Activated T-cell treated with anti-CD3 and anti-CD28 coated beads for 48 hours (primary cell): Measurements from ENCODE around the gene SLC25A53.
A peak's percentile ranks its signal among the peaks of the same experiment; 100 is the strongest.

Source experiments
- DNase-seq: peaks from one replicate; pipeline ENCODE4 v3.0.0-alpha.2; 2020; ENCODE audit warnings: low read depth

The SLC25A53 gene, protein sequence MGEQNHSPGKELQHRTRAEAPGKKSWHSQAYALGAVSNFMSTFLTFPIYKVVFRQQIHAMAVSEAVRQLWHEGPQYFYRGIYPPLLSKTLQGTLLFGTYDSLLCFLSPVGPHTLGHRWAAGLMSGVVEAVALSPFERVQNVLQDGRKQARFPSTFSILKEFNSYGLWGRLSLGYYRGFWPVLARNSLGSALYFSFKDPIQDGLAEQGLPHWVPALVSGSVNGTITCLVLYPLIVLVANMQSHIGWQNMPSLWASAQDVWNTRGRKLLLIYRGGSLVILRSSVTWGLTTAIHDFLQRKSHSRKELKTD

DNA sequence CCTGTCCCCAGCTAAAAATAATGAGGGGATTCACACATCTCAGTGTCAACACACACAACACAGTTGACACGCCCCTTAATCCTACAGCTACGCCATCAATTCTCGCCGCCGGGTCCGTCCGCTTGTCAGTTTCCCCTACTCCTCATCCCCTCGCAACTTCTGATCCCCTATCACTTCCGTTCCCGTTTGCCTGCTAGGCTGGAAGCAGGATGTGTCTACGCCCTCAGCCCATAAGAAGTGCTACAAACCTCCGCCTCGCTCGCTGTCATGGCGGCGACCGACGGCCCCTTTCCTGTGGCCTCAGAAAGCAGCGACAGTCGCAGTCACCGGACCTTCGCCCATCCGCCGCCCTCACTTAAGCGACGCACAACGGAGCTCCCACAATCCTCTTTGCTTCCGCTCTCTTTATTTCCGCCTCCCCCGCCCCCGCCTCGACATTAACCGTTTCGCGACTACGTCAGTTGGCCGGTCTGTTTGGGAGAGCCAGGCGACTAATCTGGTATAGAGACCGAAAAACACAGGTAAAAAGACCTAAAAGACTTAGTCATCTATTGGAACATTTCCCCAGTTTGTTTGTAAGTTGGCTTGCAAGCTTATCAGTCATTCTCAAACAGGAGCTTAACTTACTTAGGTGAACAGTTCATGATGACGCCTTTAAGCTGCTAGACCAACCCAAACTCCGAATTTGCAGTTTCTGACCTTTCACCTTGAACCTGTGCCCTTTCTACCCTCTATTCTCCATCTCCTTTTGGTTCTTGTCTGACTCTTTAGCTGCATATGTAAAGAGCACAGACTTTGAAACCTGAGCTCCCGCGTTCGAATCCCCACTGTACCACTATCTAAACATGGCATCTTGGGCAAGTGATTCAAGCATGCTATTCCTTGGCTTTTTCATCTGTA lies at the start of gene SLC25A53:
Gene SLC25A53, minus strand, starts transcription at position 380 of the 900 bp plus-strand sequence. CDS start 51,752 bp downstream, outside the sequence.
- DNase-seq: peak; percentile 60

DNA sequence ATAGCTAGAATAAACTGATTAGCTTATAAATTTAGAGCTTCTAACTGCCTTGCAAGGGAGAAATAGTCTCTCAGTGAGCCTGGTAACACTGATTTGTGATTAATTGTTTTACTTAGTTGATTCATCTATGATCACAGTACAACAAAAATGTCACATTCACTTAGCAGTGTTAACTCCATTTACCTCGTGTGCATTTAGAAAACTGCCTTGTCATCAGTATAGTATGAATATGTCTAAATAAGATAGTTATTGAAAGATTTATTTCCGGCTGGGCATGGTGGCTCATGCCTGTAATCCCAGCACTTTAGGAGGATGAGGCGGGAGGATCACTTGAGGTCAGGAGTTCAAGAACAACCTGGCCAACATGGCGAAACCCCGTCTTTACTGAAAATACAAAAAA lies 48.7 kb upstream of the SLC25A53 start:
- no peak for DNase-seq

DNA sequence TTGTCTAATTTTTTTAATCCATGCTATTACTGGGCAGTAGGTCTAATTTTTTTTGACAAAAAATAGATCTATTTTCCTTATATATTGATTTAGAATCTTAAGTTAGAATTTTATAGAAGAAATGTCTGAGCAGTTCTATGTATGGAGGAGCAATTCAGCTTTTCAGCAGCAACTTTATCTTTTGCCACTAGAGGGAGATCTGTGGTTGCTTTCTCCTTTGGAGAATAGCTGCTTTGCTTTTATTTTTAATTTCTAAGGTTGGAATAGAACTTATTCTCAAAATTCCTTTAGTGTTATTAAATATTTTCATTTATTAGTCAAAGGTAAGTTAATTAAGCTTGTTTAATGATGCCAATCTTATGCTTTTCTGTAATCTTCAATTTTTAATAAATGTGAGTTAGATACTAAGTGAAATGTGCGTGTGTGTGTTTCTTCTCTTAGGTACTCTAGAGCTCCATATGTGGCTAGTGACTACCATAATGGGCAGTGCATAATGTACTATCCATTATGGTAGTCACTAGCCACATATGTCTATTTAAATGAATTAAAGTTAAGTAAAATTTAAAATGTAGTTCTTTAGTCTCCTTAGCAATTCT lies 38.8 kb upstream of the SLC25A53 start:
- no peak for DNase-seq

DNA sequence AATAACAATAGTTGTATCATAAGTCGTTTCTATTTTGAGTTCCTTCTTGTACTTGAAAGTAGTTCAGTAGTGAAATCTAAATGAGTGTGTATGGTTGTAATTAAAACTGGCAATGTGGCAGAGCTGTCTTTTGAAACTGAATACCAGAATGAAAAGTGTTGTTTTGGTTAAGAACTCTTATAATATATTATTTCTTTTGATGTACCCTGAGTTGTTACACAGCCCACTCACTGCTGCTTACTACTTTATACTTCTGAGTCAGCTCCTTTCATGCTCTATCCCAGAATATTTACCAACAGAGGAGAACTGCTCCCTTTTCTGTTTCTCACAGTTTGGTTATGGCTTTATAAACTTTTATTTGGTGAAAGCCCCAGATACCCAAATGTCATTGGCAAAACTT lies 38.2 kb upstream of the SLC25A53 start:
- DNase-seq: no peak

DNA sequence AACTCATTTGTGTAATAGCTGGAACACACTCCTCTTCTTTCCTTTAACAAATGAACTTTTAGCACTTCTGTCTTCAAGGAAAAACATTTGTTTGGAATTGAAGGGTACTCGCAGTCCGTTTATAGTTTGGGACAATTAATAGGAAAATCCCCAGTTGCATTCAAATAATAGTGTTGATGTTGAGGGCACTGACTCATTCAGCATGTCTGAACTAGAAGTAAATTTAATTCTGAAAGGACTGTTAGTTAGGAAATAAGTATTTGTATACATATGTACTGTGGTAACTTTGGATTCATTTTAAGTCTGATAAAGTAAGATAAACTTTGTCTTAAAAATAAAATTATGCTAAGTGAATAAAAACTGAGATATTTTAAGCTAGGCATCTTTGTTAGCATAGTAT lies 36.7 kb upstream of the SLC25A53 start:
- no peak for DNase-seq

DNA sequence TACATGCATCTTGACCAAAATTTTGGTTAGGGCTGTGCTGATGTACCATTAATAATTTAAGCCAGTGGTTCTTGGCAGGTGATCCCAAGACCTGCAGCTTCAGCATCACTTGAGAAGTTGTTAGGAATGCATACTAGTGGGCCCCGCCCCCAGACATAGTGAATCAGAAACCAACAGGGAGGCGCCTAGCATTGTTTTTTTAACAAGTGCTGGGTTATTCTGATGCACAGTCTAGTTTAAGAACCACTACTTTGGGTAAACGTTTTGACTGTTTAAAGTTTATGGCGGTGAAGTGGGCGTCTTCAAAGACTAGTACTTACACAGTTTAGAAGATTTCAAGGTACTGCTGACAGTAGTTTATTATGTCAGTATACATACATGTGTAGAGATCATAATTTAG lies 33.0 kb upstream of the SLC25A53 start:
- DNase-seq: no peak

DNA sequence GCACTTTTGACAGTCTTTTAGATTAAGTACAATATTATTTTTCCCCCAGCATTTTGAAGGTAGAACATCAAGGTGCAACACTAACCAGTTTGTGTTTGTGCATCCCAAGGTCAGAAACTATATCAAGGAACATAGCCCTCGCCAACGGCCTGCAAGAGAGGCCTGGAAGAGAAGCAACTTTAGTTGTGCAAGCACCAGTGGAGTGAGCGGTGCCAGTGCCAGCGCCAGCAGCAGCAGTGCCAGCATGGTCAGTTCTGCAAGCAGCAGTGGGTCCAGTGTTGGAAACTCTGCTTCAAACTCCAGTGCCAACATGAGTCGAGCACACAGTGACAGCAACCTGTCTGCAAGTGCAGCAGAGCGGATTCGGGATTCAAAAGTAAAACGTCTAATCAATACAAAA lies 31.1 kb upstream of the SLC25A53 start:
- DNase-seq: no peak

DNA sequence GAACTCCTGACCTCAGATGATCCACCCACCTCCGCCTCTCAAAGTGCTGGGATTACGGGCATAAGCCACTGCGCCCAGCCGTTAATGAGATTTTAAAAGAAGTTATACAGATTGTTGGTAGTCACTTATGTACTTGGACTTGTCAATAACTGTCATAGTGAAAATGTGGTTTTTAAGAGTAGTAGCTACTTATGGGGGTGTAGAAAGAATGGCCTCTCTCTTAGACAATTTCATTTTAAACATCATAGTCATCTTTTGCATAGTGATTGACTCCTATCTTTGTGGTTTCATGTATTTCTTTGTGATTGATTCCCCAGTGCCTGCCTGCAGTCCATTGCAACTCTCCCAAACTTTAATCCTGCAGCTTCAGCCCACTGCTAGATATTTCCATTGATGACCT lies 26.9 kb upstream of the SLC25A53 start:
- no peak for DNase-seq

DNA sequence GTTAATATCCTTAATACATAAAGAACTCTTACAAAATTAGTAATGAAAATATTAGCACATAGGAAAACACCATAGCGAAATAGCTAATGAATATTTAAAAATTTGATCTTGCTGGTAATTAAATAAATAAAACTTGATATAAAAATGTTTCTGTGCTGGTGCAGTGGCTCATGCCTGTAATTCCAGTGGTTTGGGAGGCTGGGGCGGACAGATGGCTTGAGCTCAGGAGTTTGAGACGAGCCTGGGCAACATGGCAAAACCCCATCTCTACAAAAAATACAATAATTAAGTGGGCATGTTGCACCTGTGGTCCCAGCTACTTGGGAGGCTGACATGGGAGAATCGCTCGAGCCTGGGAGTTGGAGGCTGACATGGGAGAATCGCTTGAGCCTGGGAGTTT lies 17.0 kb upstream of the SLC25A53 start:
- DNase-seq: no peak

DNA sequence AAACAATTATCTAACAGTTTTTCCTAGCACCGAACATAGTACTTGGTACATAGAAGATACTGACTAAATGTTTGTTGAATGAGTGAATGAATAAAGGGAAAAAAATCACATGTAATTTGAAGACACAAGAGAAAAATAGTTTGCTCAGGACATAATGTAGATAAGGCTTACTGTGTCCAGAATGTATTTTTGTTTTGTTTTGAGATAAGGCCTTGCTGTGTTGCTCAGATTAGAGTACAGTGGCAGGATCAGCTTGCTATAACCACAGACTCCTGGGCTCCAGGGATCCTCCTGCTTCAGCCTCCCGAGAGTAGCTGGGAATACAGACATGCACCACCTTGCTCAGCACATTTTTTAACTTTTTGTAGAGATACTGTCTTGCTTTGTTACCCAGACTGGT lies 16.0 kb upstream of the SLC25A53 start:
- DNase-seq: no peak

DNA sequence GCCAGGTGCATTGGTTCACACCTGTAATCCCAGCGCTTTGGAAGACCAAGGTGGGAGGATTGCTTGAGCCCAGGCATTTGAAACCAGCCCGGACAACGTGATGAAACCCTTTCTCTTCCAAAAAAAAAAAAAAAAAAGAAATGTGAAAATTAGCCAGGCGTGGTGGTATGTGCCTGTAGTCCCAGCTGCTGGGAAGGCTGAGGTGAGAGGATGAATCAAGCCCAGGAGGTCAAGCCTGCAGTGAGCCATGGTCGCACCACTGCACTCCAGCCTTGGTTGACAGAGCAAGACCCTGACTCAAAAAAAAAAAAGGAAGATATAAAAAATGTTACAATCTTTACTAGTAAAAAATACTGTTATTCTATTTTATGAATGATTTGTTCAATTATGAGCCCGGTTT lies 15.3 kb upstream of the SLC25A53 start:
- no peak for DNase-seq

DNA sequence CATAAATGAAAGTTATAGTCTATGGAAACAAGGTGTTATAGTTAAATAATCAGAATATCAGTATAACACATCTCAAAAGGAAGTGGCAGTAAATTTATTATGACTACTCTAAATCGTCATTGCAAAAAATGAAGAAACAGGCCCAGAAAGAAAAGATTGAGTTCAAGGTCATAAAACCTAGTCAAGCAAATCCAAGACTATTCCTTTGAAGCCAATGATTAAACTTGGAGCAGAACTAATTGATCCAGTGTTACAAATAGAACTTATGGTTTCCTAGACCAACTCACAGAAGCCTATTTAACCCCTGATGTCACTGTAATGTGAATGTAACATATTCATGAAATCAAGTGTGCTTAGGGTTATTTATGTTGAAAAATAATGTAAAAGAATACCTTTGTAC lies 11.3 kb upstream of the SLC25A53 start:
- no peak for DNase-seq

DNA sequence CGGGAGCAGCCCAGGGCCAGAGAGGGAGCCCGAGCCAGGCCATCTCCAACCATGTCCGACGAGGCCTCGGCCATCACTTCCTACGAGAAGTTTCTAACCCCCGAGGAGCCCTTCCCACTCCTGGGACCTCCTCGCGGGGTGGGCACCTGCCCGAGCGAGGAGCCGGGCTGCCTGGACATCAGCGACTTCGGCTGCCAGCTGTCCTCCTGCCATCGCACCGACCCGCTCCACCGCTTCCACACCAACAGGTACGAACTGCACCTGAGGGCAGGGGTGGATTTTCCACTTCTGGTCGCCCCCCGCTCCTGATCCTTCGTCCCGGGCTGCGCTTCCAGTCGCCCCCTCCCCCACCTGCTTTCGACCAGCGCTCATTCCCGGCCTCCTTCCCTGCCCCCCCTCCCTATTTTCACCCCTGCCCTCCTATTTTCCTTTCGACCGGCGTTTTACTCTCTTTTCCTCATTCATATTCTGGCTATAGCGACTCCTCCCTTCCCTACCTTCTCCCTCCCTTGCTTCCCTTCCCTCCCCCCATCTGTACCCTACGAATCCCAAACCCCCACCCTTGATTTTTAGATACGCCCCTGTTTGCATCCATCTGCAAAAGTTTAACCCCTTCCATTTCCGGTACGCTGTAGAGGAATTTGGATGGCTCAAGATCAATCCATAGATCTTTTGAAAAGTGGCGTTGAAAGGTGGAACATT lies 10.1 kb upstream of the SLC25A53 start:
- no peak for DNase-seq

DNA sequence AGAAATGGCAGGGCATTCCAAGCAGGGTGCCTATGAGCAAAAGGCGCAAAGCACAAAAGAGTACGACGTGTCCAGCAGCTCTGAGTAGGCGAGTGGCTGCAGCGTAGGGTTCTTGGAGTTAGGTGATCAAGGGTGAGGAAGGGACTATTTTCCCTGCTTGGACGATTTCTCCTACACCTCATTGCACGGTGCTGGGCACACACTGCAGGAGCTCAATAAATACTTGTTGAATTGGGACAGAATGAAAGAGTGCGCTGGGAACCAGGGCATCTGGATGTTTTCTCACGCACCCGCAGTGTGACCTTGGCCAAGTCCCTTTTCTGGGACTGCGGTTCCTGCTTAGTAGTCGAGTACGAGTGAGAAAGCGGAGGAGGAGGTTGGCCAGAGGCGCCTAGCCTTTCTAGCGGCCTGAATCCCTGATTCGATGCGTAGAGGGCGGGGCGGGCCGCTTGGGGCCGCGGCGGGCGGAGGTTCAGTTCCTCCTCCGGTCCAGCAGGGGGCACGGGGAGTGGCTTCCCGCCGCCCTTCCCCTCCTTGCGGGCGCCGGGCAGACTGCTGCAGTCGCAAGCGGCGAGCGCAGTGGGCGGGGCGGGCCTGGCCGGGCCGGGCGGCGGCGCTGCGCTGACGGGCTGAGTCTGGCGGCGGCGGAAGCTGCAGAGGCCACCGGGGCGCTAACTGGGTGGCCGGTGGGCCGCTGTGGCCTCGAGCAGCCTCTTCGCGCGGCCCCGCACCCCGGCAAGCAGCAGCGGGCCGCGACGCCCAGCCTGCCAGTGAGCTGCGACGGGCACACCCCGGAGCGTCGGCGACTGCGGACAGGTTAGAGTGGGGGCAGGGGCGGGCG lies 9.3 kb upstream of the SLC25A53 start, which contains the start of gene FAM199X:
Gene FAM199X, plus strand, starts transcription at position 560 of the 841 bp plus-strand sequence. CDS start 333 bp downstream, outside the sequence.
- peak; percentile 78 for DNase-seq

DNA sequence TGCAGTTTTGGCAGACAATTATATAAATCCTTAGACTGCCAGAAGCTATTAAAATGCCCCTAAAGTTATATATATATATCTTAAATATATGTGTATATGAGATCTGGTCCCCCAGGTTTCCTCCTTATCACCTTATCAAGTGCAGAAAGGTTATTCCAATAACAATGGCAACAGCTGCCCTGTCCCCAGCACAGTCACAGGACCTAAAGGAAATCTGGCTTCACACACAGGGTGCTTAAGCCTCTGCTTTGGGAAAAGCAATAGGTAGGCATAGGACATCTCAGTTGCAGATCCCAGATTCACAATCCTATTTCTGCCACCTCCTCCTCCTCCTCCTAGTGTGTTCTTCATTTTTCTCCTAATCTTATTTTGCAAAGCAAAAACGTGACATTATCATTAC lies 5.8 kb downstream of the SLC25A53 start:
- no peak for DNase-seq

DNA sequence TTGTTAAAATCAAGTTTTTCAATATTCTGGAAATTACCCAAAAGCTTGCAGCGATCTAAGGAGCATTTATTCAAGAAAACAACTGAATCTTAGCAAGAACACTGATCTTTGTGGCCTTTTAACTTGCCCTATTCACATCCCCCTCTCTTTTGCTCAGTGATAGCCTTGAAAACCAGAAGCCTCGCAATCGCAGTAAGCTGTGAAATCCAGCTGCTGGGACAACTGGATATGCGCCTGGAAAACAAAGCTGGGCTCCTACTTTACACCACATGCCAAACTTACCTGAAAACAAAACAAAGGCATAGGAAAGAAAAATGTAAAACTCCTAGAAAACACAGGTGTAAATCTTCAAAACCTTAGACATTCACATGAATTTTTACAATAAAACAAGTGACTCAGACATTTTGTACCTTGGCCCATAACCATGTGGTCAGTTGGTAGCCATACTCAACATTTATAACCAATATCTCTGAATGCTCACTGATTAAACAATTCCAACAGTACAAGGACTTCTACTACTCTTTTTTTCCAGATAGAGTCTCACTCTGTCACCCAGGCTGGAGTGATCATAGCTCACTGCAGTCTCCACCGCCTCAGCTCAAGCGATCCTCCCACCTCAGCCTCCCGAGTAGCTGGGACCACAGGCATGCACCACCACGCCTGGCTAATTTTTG lies 15.6 kb downstream of the SLC25A53 start:
- DNase-seq: no peak

DNA sequence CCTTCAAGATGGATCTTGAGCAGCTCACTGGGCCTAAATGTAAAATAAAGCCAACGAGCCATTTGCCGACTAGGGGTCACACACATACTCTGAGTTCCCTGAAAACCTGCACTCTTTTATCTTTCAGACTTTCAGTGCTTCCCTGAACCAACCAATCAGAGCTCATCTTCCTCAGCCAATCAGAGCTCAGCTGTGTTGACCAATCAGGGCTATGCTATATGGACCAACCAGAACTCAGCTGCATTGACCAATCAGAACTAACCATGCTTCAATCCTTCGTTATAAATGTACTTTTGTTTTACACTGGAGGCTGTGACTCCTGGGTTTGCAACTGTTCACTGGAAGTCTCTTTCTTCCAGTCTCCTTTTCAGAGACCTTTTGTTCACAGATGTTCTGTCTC lies 19.3 kb downstream of the SLC25A53 start:
- DNase-seq: no peak

DNA sequence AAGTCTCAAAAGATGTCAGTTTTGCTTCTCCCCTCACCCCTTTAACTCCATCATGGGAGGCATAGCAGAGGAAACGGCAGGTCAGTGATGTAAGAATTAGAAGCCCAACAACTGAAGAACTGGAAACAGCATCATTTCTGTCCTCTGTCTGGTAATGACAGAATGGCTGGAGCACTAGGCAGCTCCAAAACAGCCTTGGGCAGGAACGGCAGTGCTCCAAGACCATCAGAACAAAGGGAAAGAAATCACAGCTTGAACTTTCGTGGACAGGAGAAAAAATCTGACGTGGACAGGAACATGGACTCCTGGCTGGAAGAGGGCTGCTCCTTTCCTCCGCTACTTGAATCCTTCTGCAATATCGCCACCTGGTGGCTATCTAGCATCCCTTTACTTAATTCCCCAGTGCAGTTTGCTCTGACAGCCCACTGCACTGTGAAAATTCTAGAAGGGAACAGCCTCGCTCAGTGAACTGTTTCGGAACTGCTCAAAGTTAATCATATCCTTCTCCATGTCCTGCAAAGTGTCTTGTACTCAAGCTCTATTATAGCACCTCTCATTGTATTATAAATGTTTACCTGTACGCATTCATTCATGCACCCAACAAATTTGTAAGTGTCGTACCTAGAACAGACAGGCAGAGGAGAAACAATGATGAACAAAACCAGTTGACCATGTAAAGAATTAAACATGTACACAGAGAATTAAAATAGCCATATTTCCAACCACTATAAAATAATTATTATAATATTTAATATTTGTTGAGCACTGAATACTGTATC lies 20.4 kb downstream of the SLC25A53 start:
- DNase-seq: peak; percentile 17

DNA sequence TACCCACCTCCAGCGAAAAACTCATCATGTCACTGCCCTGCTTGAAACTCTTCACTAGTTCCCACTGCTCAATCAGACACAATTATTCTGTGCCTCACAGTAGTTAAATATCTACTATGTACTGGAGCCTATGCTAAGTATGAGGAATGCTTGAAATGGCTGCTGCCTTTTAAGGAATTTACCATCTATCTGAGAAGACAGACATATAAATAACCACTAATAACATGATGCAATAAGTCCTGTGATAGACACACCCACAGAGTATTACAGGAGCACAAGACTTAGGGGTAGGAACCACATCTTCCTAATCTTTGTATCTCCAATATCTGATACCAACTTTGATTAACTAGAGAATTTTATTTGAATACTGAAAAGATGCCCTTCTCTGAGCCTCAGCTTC lies 21.1 kb downstream of the SLC25A53 start:
- DNase-seq: no peak
